Natural killer cell (primary cell): Measurements from ENCODE around the gene IL6R. TPM values are rescaled to one million over a fixed set of nuclear protein-coding genes. Genes with fewer than 3 reads are reported as not detected.
A peak's percentile ranks its signal among the peaks of the same experiment; 100 is the strongest.
"Not testable (repeated sequence)": the region's sequence is repeated elsewhere in the genome, so short reads cannot be mapped to it uniquely, and the experiment has no call there.

Experiments used
- ATAC-seq, 3 donors: fragments of 150-1000 bp in 2 of 3; fragments of 200-7000 bp in 1 of 3; cut with Tn5 transposase; 1 replicate in 1 of 3; 2 replicates in 2 of 3; pipeline ENCODE4 v1.10.0; 2021; ENCODE audit warnings: mild to moderate bottlenecking in 2 of 3, moderate library complexity in 2 of 3
- DNase-seq, 2 donors: peaks; one replicate each; pipeline versions ENCODE4 v3.0.0 to v3.0.0-alpha.2; 2013 to 2021; ENCODE audit warnings: mixed read lengths in 1 of 2
- H3K27ac ChIP-seq: one replicate; pipeline ENCODE4 v1.5.1; 2013; ENCODE audit warnings: mild to moderate bottlenecking, low read length
- H3K27me3 ChIP-seq: one replicate; pipeline ENCODE4 v1.6.1; 2013; ENCODE audit warnings: low read length; ENCODE audit not compliant: control insufficient read depth, insufficient read depth
- H3K36me3 ChIP-seq: one replicate; pipeline ENCODE4 v1.6.1; 2013; ENCODE audit warnings: low read length; ENCODE audit not compliant: control insufficient read depth, insufficient read depth
- H3K4me1 ChIP-seq: one replicate; pipeline ENCODE4 v1.6.1; 2013; ENCODE audit warnings: low read length; ENCODE audit not compliant: control insufficient read depth, insufficient read depth
- H3K4me3 ChIP-seq: one replicate; pipeline ENCODE4 v1.5.1; 2013; ENCODE audit warnings: low read length
- H3K9me3 ChIP-seq: one replicate; pipeline ENCODE4 v1.6.1; 2013; ENCODE audit warnings: low read length; ENCODE audit not compliant: control insufficient read depth, insufficient read depth
- H3K27ac Mint-ChIP-seq, 2 donors: one replicate each; pipeline ENCODE4 v1.8.0; 2022; ENCODE audit warnings: mild to moderate bottlenecking in 2 of 2, mixed read lengths in 2 of 2, moderate library complexity in 1 of 2
- H3K27me3 Mint-ChIP-seq, 2 donors: one replicate each; pipeline ENCODE4 v1.8.0; 2022; ENCODE audit warnings: low read depth in 2 of 2, mixed read lengths in 2 of 2
- H3K36me3 Mint-ChIP-seq: one replicate; pipeline ENCODE4 v1.8.0; 2022; ENCODE audit warnings: mixed read lengths
- H3K4me1 Mint-ChIP-seq, 2 donors: one replicate each; pipeline ENCODE4 v1.8.0; 2022; ENCODE audit warnings: mixed read lengths in 2 of 2
- H3K4me3 Mint-ChIP-seq: one replicate; pipeline ENCODE4 v1.8.0; 2022; ENCODE audit warnings: mild to moderate bottlenecking, moderate library complexity, mixed read lengths
- H3K9me3 Mint-ChIP-seq, 2 donors: one replicate each; pipeline ENCODE4 v1.8.0; 2022; ENCODE audit warnings: mixed read lengths in 2 of 2
- CTCF ChIP-seq: fragments of 200-600 bp; IDR thresholded peaks from one replicate; pipeline ENCODE4 v1.8.0; 2022; ENCODE audit warnings: antibody characterized with exemption
- WGBS: methylation state at CpG from one replicate; pipeline ENCODE4 v1.1.7; 2013; ENCODE audit warnings: missing lambda C conversion rate; ENCODE audit not compliant: insufficient coverage; 5-methylcytosine and 5-hydroxymethylcytosine counted together
- intact Hi-C: fragments of 100-400 bp; cut with micrococcal nuclease; formaldehyde crosslinking; loops from one replicate; pipeline ENCODE4 v1.14.2; 2022
- total RNA-seq, 4 donors: library from RNA; stranded (reverse); fragments of 120-200 nt in 1 of 4; gene quantifications; one replicate each; pipeline versions ENCODE4 v1.2.3 to v1.2.4, GENCODE V29; 2013 to 2022

Gene IL6R
- 10 to 100 TPM in 1 of 3 donors, 1 to 10 TPM in 2; 2.0 to 10.6 (median 3.8) TPM for total RNA-seq
- 9.7 TPM for total RNA-seq (2013)

- Histone ChIP-seq H3K27ac (peak within 1 kb of the TSS; percentile 10), H3K27me3 (peaks cover 16% of the 10 kb centered on the region), H3K4me3 (peak within 1 kb of the TSS; percentile 38), H3K4me1 (peaks cover 68% of the 10 kb centered on the region), H3K36me3 (no peaks in the 10 kb centered on the region), H3K9me3 (no peaks in the 10 kb centered on the region)
- Mint-ChIP-seq H3K36me3 (no peaks in the 10 kb centered on the region), H3K4me1 (peaks cover 40 to 48% of the 10 kb centered on the region in 2 donors), H3K4me3 (peak within 1 kb of the TSS; percentile 79), H3K27ac (peak within 1 kb of the TSS in 1 of 2 donors; percentile 75), H3K27me3 (peaks cover 24 to 43% of the 10 kb centered on the region in 2 donors), H3K9me3 (no peaks in the 10 kb centered on the region)
- peak; percentile 47 to 86 for DNase-seq
- TF ChIP-seq CTCF, result no peak
- ATAC-seq, result peak; percentile 59 to 69 (median 59)
- under 1% methylated on average over 66 of the region's 66 CpGs for WGBS
- intact Hi-C loops, result no loop called here
These were observed at the start of gene IL6R for GRCh38 chr1:154404984-154405746. TSS of gene IL6R (plus strand) at chr1:154405343. CDS start at chr1:154405630, 287 bp downstream.

GRCh38 chr1:154358519-154358918 is 46.6 kb upstream of the IL6R start:
- 96% methylated on average over 8 of the region's 8 CpGs for WGBS
- peaks cover 10 to 15% of the 10 kb centered on the region in 2 donors for H3K27me3 Mint-ChIP-seq
- H3K4me3 ChIP-seq, result no peak overlapping the region

GRCh38 chr1:154360288-154360687 is 44.9 kb upstream of the IL6R start:
- no peaks in the 10 kb centered on the region for H3K4me1 Mint-ChIP-seq
- H3K27me3 ChIP-seq, result no peaks in the 10 kb centered on the region
- no peaks in the 10 kb centered on the region for H3K36me3 Mint-ChIP-seq
- no peak overlapping the region for H3K27ac ChIP-seq
- no peak overlapping the region for H3K27ac Mint-ChIP-seq
- TF ChIP-seq CTCF, result no peak
- peaks cover 0 to 6% of the 10 kb centered on the region in 2 donors for H3K27me3 Mint-ChIP-seq
- H3K4me1 ChIP-seq, result no peaks in the 10 kb centered on the region
- H3K4me3 Mint-ChIP-seq, result no peak overlapping the region
- H3K9me3 ChIP-seq, result no peaks in the 10 kb centered on the region
- H3K4me3 ChIP-seq, result no peak overlapping the region
- no peaks in the 10 kb centered on the region for H3K36me3 ChIP-seq
- intact Hi-C loops, result no loop called here
- H3K9me3 Mint-ChIP-seq, result no peaks in the 10 kb centered on the region
- ATAC-seq (no peak), DNase-seq (no peak)

More at GRCh38 chr1:154358519-154358918, 46.6 kb upstream of the IL6R start:
- Mint-ChIP-seq H3K4me3 (no peak overlapping the region), H3K4me1 (peaks cover 7 to 9% of the 10 kb centered on the region in 2 donors), H3K36me3 (no peaks in the 10 kb centered on the region), H3K27ac (no peak overlapping the region), H3K9me3 (no peaks in the 10 kb centered on the region)
- no peak for DNase-seq
- intact Hi-C loops, result no loop called here
- TF ChIP-seq CTCF, result no peak
- H3K27me3 ChIP-seq, result no peaks in the 10 kb centered on the region
- no peak for ATAC-seq
- no peaks in the 10 kb centered on the region for H3K36me3 ChIP-seq
- H3K27ac ChIP-seq, result no peak overlapping the region
- no peaks in the 10 kb centered on the region for H3K9me3 ChIP-seq
- H3K4me1 ChIP-seq, result peaks cover 3% of the 10 kb centered on the region

- intact Hi-C loops, result not testable (repeated sequence)
These were observed 44.3 kb upstream of the IL6R start for GRCh38 chr1:154360881-154361280.

More at GRCh38 chr1:154360881-154361280, 44.3 kb upstream of the IL6R start:
- not testable (repeated sequence) for H3K9me3 ChIP-seq, H3K27me3 Mint-ChIP-seq, H3K36me3 Mint-ChIP-seq, H3K9me3 Mint-ChIP-seq, H3K27ac ChIP-seq, DNase-seq, ATAC-seq, H3K4me3 Mint-ChIP-seq, H3K4me1 ChIP-seq, H3K4me3 ChIP-seq, H3K4me1 Mint-ChIP-seq, H3K27me3 ChIP-seq, H3K27ac Mint-ChIP-seq, H3K36me3 ChIP-seq
- 75% methylated on average over 2 of the region's 5 CpGs for WGBS
